Fibroblast of mammary gland (primary cell): ENCODE data around the gene ZNHIT1.

ENCODE experiments used
- DNase-seq: peaks from one replicate; pipeline ENCODE4 v3.0.0-alpha.2; 2010; ENCODE audit warnings: low read depth
- H3K4me3 ChIP-seq: 2 replicates; pipeline ENCODE4 v1.5.1; 2011; ENCODE audit warnings: low read depth, mild to moderate bottlenecking, low read length, moderate library complexity; ENCODE audit not compliant: control insufficient read depth
- CTCF ChIP-seq: conservative IDR thresholded peaks from 2 replicates; pipeline ENCODE4 v1.5.1; 2011; ENCODE audit warnings: low read depth, low read length, inconsistent platforms; ENCODE audit not compliant: control insufficient read depth, insufficient read depth

Gene ZNHIT1

GRCh38 chr7:101207459-101207858 lies 10.5 kb upstream of the ZNHIT1 start:
- no peak overlapping the region for H3K4me3 ChIP-seq
- no peak for TF ChIP-seq CTCF

GRCh38 chr7:101208794-101209193 lies 9.2 kb upstream of the ZNHIT1 start:
- H3K4me3 ChIP-seq: no peak overlapping the region
- no peak for DNase-seq
- no peak for TF ChIP-seq CTCF

More at GRCh38 chr7:101207459-101207858, 10.5 kb upstream of the ZNHIT1 start:
- no peak for DNase-seq

- no peak for TF ChIP-seq CTCF
- H3K4me3 ChIP-seq: no peak overlapping the region
- no peak for DNase-seq
Measured at GRCh38 chr7:101210143-101210542, 7.8 kb upstream of the ZNHIT1 start.

GRCh38 chr7:101211501-101211900 lies 6.5 kb upstream of the ZNHIT1 start:
- no peak for DNase-seq
- TF ChIP-seq CTCF: no peak
- no peak overlapping the region for H3K4me3 ChIP-seq

- H3K4me3 ChIP-seq: no peak overlapping the region
- DNase-seq: no peak
- TF ChIP-seq CTCF: no peak
Measured at GRCh38 chr7:101212014-101212413, 6.0 kb upstream of the ZNHIT1 start.

- DNase-seq: peak; percentile 32
Measured at GRCh38 chr7:101216001-101216859, 1.7 kb upstream of the ZNHIT1 start.

More at GRCh38 chr7:101216001-101216859, 1.7 kb upstream of the ZNHIT1 start:
- peak overlapping the region; percentile 97 for H3K4me3 ChIP-seq
- TF ChIP-seq CTCF: no peak
